Neutrophil (primary cell): Measurements from ENCODE around the gene DPYD.

Experiments
- H3K27ac ChIP-seq: fragments of 200-600 bp; sonication (generic); 2 replicates; pipeline ENCODE4 v1.5.1; 2016; ENCODE audit warnings: mild to moderate bottlenecking, moderate library complexity
- H3K27me3 ChIP-seq: fragments of 200-600 bp; sonication (generic); 2 replicates; pipeline ENCODE4 v1.6.0; 2016; ENCODE audit warnings: mild to moderate bottlenecking
- H3K36me3 ChIP-seq: fragments of 200-600 bp; sonication (generic); 2 replicates; pipeline ENCODE4 v1.5.1; 2017
- H3K4me1 ChIP-seq, 2 experiments: fragments of 200-600 bp in 1 of 2; sonication (generic) in 1 of 2; 1 replicate in 1 of 2; 2 replicates in 1 of 2; pipeline versions ENCODE4 v1.5.1 to v1.6.1; 2013 to 2016; ENCODE audit warnings: low read depth in 1 of 2, low read length in 1 of 2, mild to moderate bottlenecking in 1 of 2, moderate library complexity in 1 of 2; ENCODE audit not compliant: control insufficient read depth in 1 of 2, insufficient read depth in 1 of 2
- H3K4me3 ChIP-seq, 2 experiments: fragments of 200-600 bp in 1 of 2; sonication (generic) in 1 of 2; 1 replicate in 1 of 2; 2 replicates in 1 of 2; pipeline ENCODE4 v1.5.1; 2013 to 2016; ENCODE audit warnings: low read depth in 1 of 2, low read length in 1 of 2, mild to moderate bottlenecking in 1 of 2, moderate library complexity in 1 of 2
- H3K9me3 ChIP-seq: fragments of 200-600 bp; sonication (generic); 2 replicates; pipeline ENCODE4 v1.5.1; 2016
- CTCF ChIP-seq: fragments of 200-600 bp; sonication (generic); IDR thresholded peaks from 2 replicates; pipeline ENCODE4 v1.5.1; 2016; ENCODE audit warnings: antibody characterized with exemption

Gene DPYD

GRCh38 chr1:97849345-97850340, 71.2 kb downstream of the DPYD start:
- TF ChIP-seq CTCF: no peak
- Histone ChIP-seq H3K36me3 (peaks cover 6% of the 10 kb centered on the region), H3K4me3 (no peak overlapping the region), H3K27me3 (no peaks in the 10 kb centered on the region), H3K4me1 (peaks cover 29 to 30% of the 10 kb centered on the region in 2 experiments), H3K9me3 (no peaks in the 10 kb centered on the region), H3K27ac (peak overlapping the region; percentile 74)

- Histone ChIP-seq H3K4me1 (peaks cover 28 to 29% of the 10 kb centered on the region in 2 experiments), H3K27me3 (no peaks in the 10 kb centered on the region), H3K9me3 (no peaks in the 10 kb centered on the region), H3K36me3 (peaks cover 6% of the 10 kb centered on the region), H3K27ac (no peak overlapping the region), H3K4me3 (no peak overlapping the region)
- TF ChIP-seq CTCF: no peak
These were observed 75.0 kb downstream of the DPYD start for GRCh38 chr1:97845805-97846204.

DNA sequence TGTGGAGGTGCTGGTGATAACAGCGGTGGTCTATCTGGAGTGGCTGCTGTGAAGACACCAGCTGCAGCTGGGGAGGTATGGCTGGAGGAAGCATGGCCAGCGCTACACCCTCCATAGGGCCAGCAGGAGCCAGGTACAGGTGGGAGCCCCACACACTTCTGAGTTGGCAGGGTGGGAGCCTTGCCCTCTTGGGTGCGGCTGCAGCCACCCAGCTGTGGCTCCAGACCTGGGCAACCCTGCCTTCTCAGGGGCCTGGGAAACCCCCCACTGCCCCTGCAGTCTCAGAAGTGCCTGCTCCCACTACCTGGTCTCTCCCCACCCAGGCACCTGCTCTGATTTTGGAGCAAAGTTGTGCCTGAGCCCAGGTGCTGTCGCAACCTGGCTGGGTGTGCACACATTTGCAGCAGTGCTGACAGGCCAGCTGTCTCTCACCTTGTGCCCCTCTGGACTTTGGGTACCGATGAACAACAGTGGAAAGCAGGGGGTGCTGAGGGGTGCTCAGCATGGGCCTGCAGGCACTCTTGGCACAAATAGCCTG, 76.2 kb downstream of the DPYD start:
- Histone ChIP-seq H3K27ac (no peak overlapping the region), H3K9me3 (no peaks in the 10 kb centered on the region), H3K4me1 (peaks cover 16 to 17% of the 10 kb centered on the region in 2 experiments), H3K36me3 (peaks cover 6% of the 10 kb centered on the region), H3K27me3 (no peaks in the 10 kb centered on the region), H3K4me3 (no peak overlapping the region)
- TF ChIP-seq CTCF: no peak

DNA sequence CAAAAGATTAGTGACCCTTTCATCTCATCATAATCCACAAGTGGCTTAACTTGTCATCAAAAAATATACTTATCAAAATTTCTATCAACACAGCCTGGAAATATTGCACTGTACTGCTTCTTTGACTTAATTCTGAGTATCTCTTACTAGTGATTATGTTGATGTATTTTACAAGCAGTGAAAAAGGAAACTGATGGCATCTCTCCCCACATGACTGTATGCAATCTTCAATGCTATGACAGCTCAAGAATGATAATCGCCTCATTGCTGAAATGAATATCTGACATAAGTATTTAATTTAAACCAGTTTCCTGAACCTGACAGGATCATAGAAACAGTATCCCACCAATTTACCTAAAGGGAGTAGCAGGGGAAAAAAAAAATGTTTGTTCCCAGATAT, 79.5 kb downstream of the DPYD start:
- Histone ChIP-seq H3K36me3 (peaks cover 6% of the 10 kb centered on the region), H3K4me1 (no peaks in the 10 kb centered on the region), H3K9me3 (no peaks in the 10 kb centered on the region), H3K27me3 (no peaks in the 10 kb centered on the region), H3K4me3 (no peak overlapping the region), H3K27ac (no peak overlapping the region)
- no peak for TF ChIP-seq CTCF

DNA sequence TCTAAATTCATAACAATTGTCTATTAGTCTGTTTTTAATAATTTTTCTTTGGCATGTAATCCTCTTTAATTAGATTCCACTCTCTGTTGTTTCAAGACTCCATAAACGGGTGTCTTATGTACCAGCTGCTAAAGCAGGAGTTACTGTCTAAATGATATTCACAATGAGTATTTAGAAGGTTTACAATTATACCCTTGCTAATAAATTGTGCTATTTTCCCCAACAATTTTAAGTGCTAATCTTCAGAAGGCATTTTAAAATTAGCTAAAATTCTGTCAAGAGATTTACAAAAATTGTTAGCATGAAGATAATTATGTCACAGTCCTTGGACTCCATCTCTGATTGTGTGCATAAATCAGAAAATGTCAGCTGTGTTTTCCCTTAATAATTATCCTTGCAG, 83.7 kb downstream of the DPYD start:
- Histone ChIP-seq H3K27me3 (no peaks in the 10 kb centered on the region), H3K27ac (no peak overlapping the region), H3K4me3 (no peak overlapping the region), H3K4me1 (peaks cover 16 to 21% of the 10 kb centered on the region in 2 experiments), H3K36me3 (no peaks in the 10 kb centered on the region), H3K9me3 (no peaks in the 10 kb centered on the region)
- TF ChIP-seq CTCF: no peak
